Glutamatergic neuron (in vitro differentiated cells): ENCODE measurements around the gene VAC14. TPM values are rescaled to one million over a fixed set of nuclear protein-coding genes. Genes with fewer than 3 reads are reported as not detected.

Experiments used
- DNase-seq: peaks from one replicate; pipeline ENCODE4 v3.0.0; 2022
- H3K27ac Mint-ChIP-seq: one replicate; pipeline ENCODE4 v1.8.0; 2020; ENCODE audit warnings: mild to moderate bottlenecking, mixed read lengths, inconsistent platforms; ENCODE audit not compliant: unreplicated experiment
- H3K27me3 Mint-ChIP-seq: one replicate; pipeline ENCODE4 v1.8.0; 2020; ENCODE audit warnings: mild to moderate bottlenecking, moderate library complexity, mixed read lengths, inconsistent platforms; ENCODE audit not compliant: unreplicated experiment
- H3K36me3 Mint-ChIP-seq: one replicate; pipeline ENCODE4 v1.8.0; 2020; ENCODE audit warnings: mild to moderate bottlenecking, mixed read lengths, inconsistent platforms; ENCODE audit not compliant: unreplicated experiment
- H3K4me1 Mint-ChIP-seq: one replicate; pipeline ENCODE4 v1.8.0; 2020; ENCODE audit warnings: mild to moderate bottlenecking, low read depth, mixed read lengths, inconsistent platforms; ENCODE audit not compliant: unreplicated experiment
- H3K4me3 Mint-ChIP-seq: one replicate; pipeline ENCODE4 v1.8.0; 2020; ENCODE audit warnings: mild to moderate bottlenecking, mixed read lengths, inconsistent platforms; ENCODE audit not compliant: unreplicated experiment
- H3K9me3 Mint-ChIP-seq: one replicate; pipeline ENCODE4 v1.8.0; 2020; ENCODE audit warnings: mild to moderate bottlenecking, moderate library complexity, mixed read lengths, inconsistent platforms; ENCODE audit not compliant: unreplicated experiment
- CTCF ChIP-seq: fragments of 200-600 bp; sonication (generic); IDR thresholded peaks from one replicate; pipeline ENCODE4 v1.5.0; 2021; ENCODE audit not compliant: partially characterized antibody, unreplicated experiment
- total RNA-seq: library from RNA; stranded (reverse); fragmentation: NEBNext Ultra II Directional; extraction: Animal tissue kit (Norgen Biotek cat#: 25700); gene quantifications from one replicate; pipeline ENCODE4 v1.2.1, GENCODE V29; 2021; ENCODE audit not compliant: unreplicated experiment

Gene VAC14
- total RNA-seq, 1 donor from 2014 or later: 50.2 TPM

GRCh38 chr16:70696952-70697593 is 103.9 kb downstream of the VAC14 start:
- peaks cover 8% of the 10 kb centered on the region for H3K27me3 Mint-ChIP-seq
- peaks cover 15% of the 10 kb centered on the region for H3K9me3 Mint-ChIP-seq
- no peak overlapping the region for H3K4me3 Mint-ChIP-seq
- H3K4me1 Mint-ChIP-seq: peaks cover 16% of the 10 kb centered on the region
- no peak for TF ChIP-seq CTCF
- peaks cover 4% of the 10 kb centered on the region for H3K36me3 Mint-ChIP-seq
- no peak for DNase-seq
- no peak overlapping the region for H3K27ac Mint-ChIP-seq

GRCh38 chr16:70696355-70696754 is 104.6 kb downstream of the VAC14 start:
- Mint-ChIP-seq H3K9me3 (peaks cover 10% of the 10 kb centered on the region), H3K36me3 (peaks cover 4% of the 10 kb centered on the region), H3K4me3 (no peak overlapping the region), H3K27me3 (peaks cover 1% of the 10 kb centered on the region), H3K27ac (no peak overlapping the region), H3K4me1 (peaks cover 9% of the 10 kb centered on the region)
- no peak for TF ChIP-seq CTCF
- DNase-seq: no peak

GRCh38 chr16:70695331-70696070 is 105.5 kb downstream of the VAC14 start:
- Mint-ChIP-seq H3K36me3 (peaks cover 4% of the 10 kb centered on the region), H3K4me1 (peaks cover 11% of the 10 kb centered on the region), H3K9me3 (peaks cover 7% of the 10 kb centered on the region), H3K27ac (no peak overlapping the region), H3K4me3 (no peak overlapping the region), H3K27me3 (peaks cover 1% of the 10 kb centered on the region)
- TF ChIP-seq CTCF: no peak
- DNase-seq: no peak

GRCh38 chr16:70694868-70695218 is 106.1 kb downstream of the VAC14 start:
- peaks cover 1% of the 10 kb centered on the region for H3K27me3 Mint-ChIP-seq
- no peak for DNase-seq
- peaks cover 4% of the 10 kb centered on the region for H3K36me3 Mint-ChIP-seq
- H3K4me3 Mint-ChIP-seq: no peak overlapping the region
- TF ChIP-seq CTCF: no peak
- peaks cover 5% of the 10 kb centered on the region for H3K9me3 Mint-ChIP-seq
- H3K27ac Mint-ChIP-seq: no peak overlapping the region
- H3K4me1 Mint-ChIP-seq: peaks cover 8% of the 10 kb centered on the region
